Parathyroid adenoma (tissue), 2 donors: ENCODE measurements around the gene C3.

Source experiments
- H2AFZ ChIP-seq: fragments of 300-600 bp; sonication (generic); one replicate; pipeline ENCODE4 v1.7.0; 2017; ENCODE audit warnings: antibody characterized with exemption, mild to moderate bottlenecking
- H3K27ac ChIP-seq: fragments of 300-600 bp; sonication (generic); one replicate; pipeline ENCODE4 v1.7.0; 2017
- H3K27me3 ChIP-seq: fragments of 300-600 bp; sonication (generic); one replicate; pipeline ENCODE4 v1.7.0; 2017; ENCODE audit warnings: low read length; ENCODE audit not compliant: control insufficient read depth, insufficient read depth
- H3K36me3 ChIP-seq: fragments of 300-600 bp; sonication (generic); one replicate; pipeline ENCODE4 v1.7.0; 2017; ENCODE audit warnings: low read length; ENCODE audit not compliant: control insufficient read depth, insufficient read depth
- H3K4me1 ChIP-seq: fragments of 300-600 bp; sonication (generic); one replicate; pipeline ENCODE4 v1.7.0; 2017; ENCODE audit warnings: control low read depth
- H3K4me2 ChIP-seq: fragments of 300-600 bp; sonication (generic); one replicate; pipeline ENCODE4 v1.7.0; 2017; ENCODE audit warnings: low read length
- H3K4me3 ChIP-seq: fragments of 300-600 bp; sonication (generic); one replicate; pipeline ENCODE4 v1.7.0; 2017; ENCODE audit warnings: low read depth, low read length
- H3K79me2 ChIP-seq: fragments of 300-600 bp; sonication (generic); one replicate; pipeline ENCODE4 v1.7.0; 2017; ENCODE audit warnings: control low read depth
- H3K9ac ChIP-seq: fragments of 300-600 bp; sonication (generic); one replicate; pipeline ENCODE4 v1.7.0; 2017; ENCODE audit warnings: mild to moderate bottlenecking
- H3K9me3 ChIP-seq: fragments of 300-600 bp; sonication (generic); one replicate; pipeline ENCODE4 v1.7.0; 2017; ENCODE audit warnings: low read length; ENCODE audit not compliant: control insufficient read depth
- CTCF ChIP-seq: fragments of 300-600 bp; sonication (generic); IDR thresholded peaks from one replicate; pipeline ENCODE4 v1.7.0; 2017; ENCODE audit warnings: antibody characterized with exemption, mild to moderate bottlenecking
- donor health status: primary hyperparathyroidism.

Gene C3

GRCh38 chr19:6683971-6684370 lies 36.5 kb downstream of the C3 start:
- Histone ChIP-seq H3K9ac (no peak overlapping the region), H3K27me3 (no peaks in the 10 kb centered on the region), H3K36me3 (no peaks in the 10 kb centered on the region), H3K4me3 (no peak overlapping the region), H3K4me2 (no peak overlapping the region), H2AFZ (no peak overlapping the region), H3K27ac (no peak overlapping the region), H3K4me1 (no peaks in the 10 kb centered on the region), H3K9me3 (no peaks in the 10 kb centered on the region), H3K79me2 (no peaks in the 10 kb centered on the region)
- TF ChIP-seq CTCF, result no peak

- no peaks in the 10 kb centered on the region for H3K4me1 ChIP-seq
- H3K36me3 ChIP-seq, result no peaks in the 10 kb centered on the region
- no peaks in the 10 kb centered on the region for H3K9me3 ChIP-seq
- no peak overlapping the region for H3K9ac ChIP-seq
- no peak overlapping the region for H2AFZ ChIP-seq
- H3K27me3 ChIP-seq, result no peaks in the 10 kb centered on the region
- no peaks in the 10 kb centered on the region for H3K79me2 ChIP-seq
- H3K4me3 ChIP-seq, result no peak overlapping the region
- no peak overlapping the region for H3K4me2 ChIP-seq
- no peak for TF ChIP-seq CTCF
- H3K27ac ChIP-seq, result no peak overlapping the region
Observed at GRCh38 chr19:6682607-6683128, 37.8 kb downstream of the C3 start.

- Histone ChIP-seq H3K79me2 (no peaks in the 10 kb centered on the region), H3K4me3 (no peak overlapping the region), H2AFZ (no peak overlapping the region), H3K9me3 (no peaks in the 10 kb centered on the region), H3K27me3 (no peaks in the 10 kb centered on the region), H3K27ac (no peak overlapping the region), H3K4me2 (no peak overlapping the region), H3K9ac (no peak overlapping the region), H3K4me1 (no peaks in the 10 kb centered on the region), H3K36me3 (no peaks in the 10 kb centered on the region)
- no peak for TF ChIP-seq CTCF
Observed at GRCh38 chr19:6680141-6680540, 40.3 kb downstream of the C3 start.

GRCh38 chr19:6679139-6679538 lies 41.3 kb downstream of the C3 start:
- Histone ChIP-seq H3K36me3 (no peaks in the 10 kb centered on the region), H3K4me3 (no peak overlapping the region), H2AFZ (no peak overlapping the region), H3K9ac (no peak overlapping the region), H3K27ac (no peak overlapping the region), H3K4me1 (no peaks in the 10 kb centered on the region), H3K9me3 (no peaks in the 10 kb centered on the region), H3K4me2 (no peak overlapping the region), H3K79me2 (no peaks in the 10 kb centered on the region), H3K27me3 (no peaks in the 10 kb centered on the region)
- TF ChIP-seq CTCF, result no peak

- Histone ChIP-seq H3K9ac (no peak overlapping the region), H3K9me3 (no peaks in the 10 kb centered on the region), H3K79me2 (no peaks in the 10 kb centered on the region), H3K4me2 (no peak overlapping the region), H3K36me3 (no peaks in the 10 kb centered on the region), H3K4me1 (no peaks in the 10 kb centered on the region), H2AFZ (no peak overlapping the region), H3K27ac (no peak overlapping the region), H3K27me3 (no peaks in the 10 kb centered on the region), H3K4me3 (no peak overlapping the region)
- no peak for TF ChIP-seq CTCF
Observed at GRCh38 chr19:6678690-6679109, 41.8 kb downstream of the C3 start.
